Mesothelial cell of epicardium (in vitro differentiated cells): ENCODE data around the gene DGCR8. TPM values are rescaled to one million over a fixed set of nuclear protein-coding genes. Genes with fewer than 3 reads are reported as not detected.

Source experiments
- DNase-seq, 2 experiments: peaks; one replicate each; pipeline ENCODE4 v3.0.0; 2021; ENCODE audit warnings: low spot score in 2 of 2; ENCODE audit not compliant: unreplicated experiment in 2 of 2
- H3K27ac Mint-ChIP-seq: 2 replicates; pipeline ENCODE4 v1.8.0; 2021; ENCODE audit warnings: mixed read lengths
- H3K27me3 Mint-ChIP-seq: 2 replicates; pipeline ENCODE4 v1.8.0; 2021; ENCODE audit warnings: low read depth, mixed read lengths
- H3K36me3 Mint-ChIP-seq: 2 replicates; pipeline ENCODE4 v1.8.0; 2021; ENCODE audit warnings: mixed read lengths
- H3K4me1 Mint-ChIP-seq: 2 replicates; pipeline ENCODE4 v1.8.0; 2021; ENCODE audit warnings: mixed read lengths
- H3K4me3 Mint-ChIP-seq: 2 replicates; pipeline ENCODE4 v1.8.0; 2021; ENCODE audit warnings: mild to moderate bottlenecking, moderate library complexity, mixed read lengths
- H3K9me3 Mint-ChIP-seq: 2 replicates; pipeline ENCODE4 v1.8.0; 2021; ENCODE audit warnings: mixed read lengths
- total RNA-seq: library from RNA; stranded (reverse); gene quantifications from 3 replicates; pipeline ENCODE4 v1.2.1, GENCODE V29; 2021
- TF ChIP-seq, protein P1 (sequence below): fragments of 200-600 bp; sonication (generic); IDR thresholded peaks from one replicate; pipeline ENCODE4 v1.5.0; 2021; ENCODE audit warnings: antibody characterized with exemption; ENCODE audit not compliant: unreplicated experiment

DGCR8 gene
- total RNA-seq, 1 donor from 2014 or later = 71.5 TPM

DNA sequence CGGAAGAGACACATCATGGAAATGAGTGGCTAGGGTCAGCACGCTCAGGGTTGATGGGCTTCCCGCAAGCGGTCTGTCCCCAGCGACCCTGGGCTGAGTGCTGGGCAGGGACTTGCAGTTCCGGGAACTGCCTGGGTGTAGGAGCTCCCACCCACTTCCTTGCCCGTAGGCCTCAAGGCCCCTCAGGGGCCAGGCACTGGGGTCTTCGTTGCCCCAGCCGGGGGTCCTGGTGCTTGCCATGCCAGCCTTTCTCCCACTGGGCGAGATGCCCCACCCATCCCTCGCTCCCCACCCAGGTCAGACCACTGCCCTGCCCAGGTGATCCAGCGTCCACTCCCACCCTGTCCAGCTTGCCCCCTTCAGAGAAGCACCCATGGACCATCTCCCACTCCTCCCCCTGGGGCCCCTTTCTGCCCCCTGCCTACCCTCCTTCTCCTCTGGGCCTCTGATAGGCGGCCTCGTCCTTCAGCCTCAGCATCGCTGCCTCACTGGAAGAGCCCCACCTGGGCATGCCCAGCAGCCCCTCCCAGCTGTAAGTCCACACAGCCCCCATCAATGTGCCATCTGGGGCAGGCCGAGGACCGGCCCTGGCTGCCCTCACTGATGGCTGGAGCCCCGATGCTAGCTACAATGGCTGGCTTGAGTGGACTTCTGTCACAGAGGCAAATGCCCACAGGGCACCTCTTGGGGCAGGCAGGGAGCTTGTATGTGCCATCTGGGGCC, 17.8 kb upstream of the DGCR8 start:
- DNase-seq = no peak
- no peak overlapping the region for H3K27ac Mint-ChIP-seq
- peaks cover 4% of the 10 kb centered on the region for H3K4me1 Mint-ChIP-seq
- no peaks in the 10 kb centered on the region for H3K27me3 Mint-ChIP-seq
- TF ChIP-seq, protein P1, sequence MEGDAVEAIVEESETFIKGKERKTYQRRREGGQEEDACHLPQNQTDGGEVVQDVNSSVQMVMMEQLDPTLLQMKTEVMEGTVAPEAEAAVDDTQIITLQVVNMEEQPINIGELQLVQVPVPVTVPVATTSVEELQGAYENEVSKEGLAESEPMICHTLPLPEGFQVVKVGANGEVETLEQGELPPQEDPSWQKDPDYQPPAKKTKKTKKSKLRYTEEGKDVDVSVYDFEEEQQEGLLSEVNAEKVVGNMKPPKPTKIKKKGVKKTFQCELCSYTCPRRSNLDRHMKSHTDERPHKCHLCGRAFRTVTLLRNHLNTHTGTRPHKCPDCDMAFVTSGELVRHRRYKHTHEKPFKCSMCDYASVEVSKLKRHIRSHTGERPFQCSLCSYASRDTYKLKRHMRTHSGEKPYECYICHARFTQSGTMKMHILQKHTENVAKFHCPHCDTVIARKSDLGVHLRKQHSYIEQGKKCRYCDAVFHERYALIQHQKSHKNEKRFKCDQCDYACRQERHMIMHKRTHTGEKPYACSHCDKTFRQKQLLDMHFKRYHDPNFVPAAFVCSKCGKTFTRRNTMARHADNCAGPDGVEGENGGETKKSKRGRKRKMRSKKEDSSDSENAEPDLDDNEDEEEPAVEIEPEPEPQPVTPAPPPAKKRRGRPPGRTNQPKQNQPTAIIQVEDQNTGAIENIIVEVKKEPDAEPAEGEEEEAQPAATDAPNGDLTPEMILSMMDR = no peak
- H3K9me3 Mint-ChIP-seq = no peaks in the 10 kb centered on the region
- no peak overlapping the region for H3K4me3 Mint-ChIP-seq
- H3K36me3 Mint-ChIP-seq = peaks cover 4% of the 10 kb centered on the region

DNA sequence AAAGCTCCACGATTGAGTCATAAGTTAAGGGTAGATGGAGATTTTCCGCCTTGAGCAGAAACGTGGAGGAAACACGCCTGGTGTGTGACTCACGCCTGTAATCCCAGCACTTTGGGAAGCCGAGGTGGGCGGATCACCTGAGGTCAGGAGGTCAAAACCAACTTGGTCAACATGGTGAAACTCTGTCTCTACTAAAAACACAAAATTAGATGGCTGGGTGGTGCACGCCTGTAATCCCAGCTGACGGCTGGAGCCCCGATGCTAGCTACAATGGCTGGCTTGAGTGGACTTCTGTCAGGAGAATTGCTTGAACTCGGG, 17.3 kb upstream of the DGCR8 start:
- no peaks in the 10 kb centered on the region for H3K27me3 Mint-ChIP-seq
- peaks cover 4% of the 10 kb centered on the region for H3K36me3 Mint-ChIP-seq
- no peak overlapping the region for H3K27ac Mint-ChIP-seq
- TF ChIP-seq, protein P1 = no peak
- H3K9me3 Mint-ChIP-seq = no peaks in the 10 kb centered on the region
- DNase-seq = no peak
- no peak overlapping the region for H3K4me3 Mint-ChIP-seq
- H3K4me1 Mint-ChIP-seq = peaks cover 4% of the 10 kb centered on the region

DNA sequence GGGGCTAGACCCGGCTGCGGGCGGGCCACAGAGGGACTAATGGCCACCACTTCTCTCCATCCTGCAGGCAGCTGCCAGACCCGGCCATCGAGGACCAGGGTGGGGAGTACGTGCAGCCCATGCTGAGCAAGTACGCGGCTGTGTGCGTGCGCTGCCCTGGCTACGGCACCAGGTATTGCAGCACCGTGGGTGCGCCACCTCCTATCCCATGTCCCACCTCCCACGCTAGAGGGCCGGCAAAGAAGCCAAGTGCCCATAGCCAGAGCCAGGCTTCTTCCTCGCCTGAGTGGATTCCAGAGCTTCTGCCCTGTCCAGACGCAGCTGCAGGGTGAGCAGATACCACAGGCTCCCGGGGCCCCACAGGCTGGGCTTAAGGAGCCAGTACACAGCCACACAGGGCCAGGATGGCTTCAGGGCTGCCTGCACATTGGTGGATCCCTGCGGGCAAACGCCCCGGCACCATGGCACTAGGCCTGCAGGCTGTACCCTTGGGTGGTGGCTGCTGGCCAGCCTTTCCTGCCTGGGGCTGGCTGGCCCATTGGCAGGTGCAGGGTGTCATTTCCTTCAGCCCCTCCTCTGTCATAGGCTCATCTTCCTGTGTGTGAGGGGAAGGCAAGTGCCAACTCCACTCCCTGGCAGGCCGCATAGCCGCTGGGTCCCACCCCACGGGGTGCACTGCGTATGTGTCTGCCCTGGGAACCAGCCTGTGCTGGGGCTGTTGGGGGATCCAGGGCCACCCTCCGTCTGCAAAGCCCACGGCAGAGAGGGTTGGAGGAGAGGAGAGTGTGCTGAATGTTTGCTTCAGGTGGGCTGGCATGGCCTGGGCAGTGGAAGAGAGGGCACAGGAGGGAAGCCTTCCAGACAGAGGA, 16.5 kb upstream of the DGCR8 start:
- TF ChIP-seq, protein P1 = no peak
- no peak for DNase-seq
- Mint-ChIP-seq H3K27ac (no peak overlapping the region), H3K36me3 (peaks cover 4% of the 10 kb centered on the region), H3K9me3 (no peaks in the 10 kb centered on the region), H3K4me1 (peaks cover 4% of the 10 kb centered on the region), H3K4me3 (no peak overlapping the region), H3K27me3 (no peaks in the 10 kb centered on the region)

DNA sequence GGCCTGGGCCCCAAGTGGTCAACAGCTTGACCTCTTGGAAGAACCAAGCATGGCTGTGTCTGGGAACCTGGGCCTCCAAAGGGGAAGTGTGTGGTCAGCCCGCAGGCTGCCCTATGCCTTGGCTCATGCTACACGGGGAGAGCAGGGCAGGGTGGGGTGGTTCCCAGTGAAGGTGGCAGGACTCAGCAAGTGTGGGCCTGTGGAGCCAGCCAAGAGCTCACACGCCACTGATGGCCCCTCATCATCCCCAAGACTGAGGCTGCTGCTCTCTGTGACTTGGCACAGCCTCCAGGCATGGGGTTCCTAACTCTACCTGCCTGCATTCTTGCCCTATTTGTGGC, 15.9 kb upstream of the DGCR8 start:
- TF ChIP-seq, protein P1 = no peak
- DNase-seq = no peak
- Mint-ChIP-seq H3K27me3 (no peaks in the 10 kb centered on the region), H3K27ac (no peak overlapping the region), H3K9me3 (no peaks in the 10 kb centered on the region), H3K36me3 (peaks cover 2% of the 10 kb centered on the region), H3K4me1 (no peaks in the 10 kb centered on the region), H3K4me3 (no peak overlapping the region)

DNA sequence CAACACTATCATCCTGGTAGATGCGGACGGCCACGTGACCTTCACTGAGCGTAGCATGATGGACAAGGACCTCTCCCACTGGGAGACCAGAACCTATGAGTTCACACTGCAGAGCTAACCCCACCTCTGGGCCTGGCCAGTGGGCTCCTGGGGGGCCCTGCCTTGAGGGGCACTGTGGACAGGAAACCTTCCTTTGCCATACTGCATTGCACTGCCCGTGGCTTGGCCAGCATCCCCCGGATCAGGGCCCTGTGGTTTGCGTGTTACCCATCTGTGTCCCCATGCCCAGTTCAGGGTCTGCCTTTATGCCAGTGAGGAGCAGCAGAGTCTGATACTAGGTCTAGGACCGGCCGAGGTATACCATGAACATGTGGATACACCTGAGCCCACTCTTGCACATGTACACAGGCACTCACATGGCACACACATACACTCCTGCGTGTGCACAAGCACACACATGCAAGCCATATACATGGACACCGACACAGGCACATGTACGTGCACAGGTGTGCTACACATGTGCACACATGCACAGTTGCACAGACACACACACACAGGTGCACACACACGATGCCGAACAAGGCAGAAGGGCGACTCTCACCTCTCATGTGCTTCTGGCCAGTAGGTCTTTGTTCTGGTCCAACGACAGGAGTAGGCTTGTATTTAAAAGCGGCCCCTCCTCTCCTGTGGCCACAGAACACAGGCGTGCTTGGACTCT, 15.3 kb upstream of the DGCR8 start:
- H3K4me1 Mint-ChIP-seq = no peaks in the 10 kb centered on the region

More for the DNA sequence above, 15.3 kb upstream of the DGCR8 start:
- DNase-seq = no peak
- Mint-ChIP-seq H3K9me3 (no peaks in the 10 kb centered on the region), H3K27me3 (no peaks in the 10 kb centered on the region), H3K4me3 (no peak overlapping the region), H3K27ac (no peak overlapping the region), H3K36me3 (peaks cover 2% of the 10 kb centered on the region)
- TF ChIP-seq, protein P1 = no peak
